NCI-H187 (cell line): Measurements from ENCODE around the gene CINP.
"Not testable (repeated sequence)": the region's sequence is repeated elsewhere in the genome, so short reads cannot be mapped to it uniquely, and the experiment has no call there.

ENCODE experiments used
- DNase-seq, 2 experiments: peaks; one replicate each; lab custom pipeline; 2025; lab: John Stamatoyannopoulos, UW

Gene CINP

GRCh38 chr14:102353126-102353619 is 9.5 kb downstream of the CINP start:
- DNase-seq, result no peak

GRCh38 chr14:102352213-102352612 is 10.5 kb downstream of the CINP start:
- DNase-seq, result no peak

- DNase-seq, result not testable (repeated sequence)
Observed at GRCh38 chr14:102351593-102351992, 11.1 kb downstream of the CINP start.

- no peak for DNase-seq
Observed at GRCh38 chr14:102351023-102351422, 11.7 kb downstream of the CINP start.

DNA sequence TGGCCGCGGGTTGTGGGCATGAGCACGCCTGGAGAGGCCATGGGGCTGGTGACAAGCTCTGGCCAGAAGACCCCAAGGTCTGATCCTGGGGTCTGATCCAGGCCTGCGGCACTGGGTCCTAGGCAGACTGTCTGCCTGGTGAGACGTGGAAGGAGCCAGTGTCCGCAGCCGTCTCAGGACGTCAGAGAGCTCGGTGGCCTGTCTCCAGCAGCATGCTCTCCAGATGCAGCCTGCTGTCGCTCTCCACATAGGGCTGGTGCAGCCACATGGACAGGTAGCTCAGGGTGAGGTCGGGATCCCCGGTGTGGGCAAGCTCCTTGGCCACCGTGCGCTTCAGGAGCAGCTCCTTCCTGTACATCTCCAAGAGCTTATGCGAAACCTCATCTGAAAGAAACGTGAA is 14.3 kb downstream of the CINP start:
- no peak for DNase-seq

GRCh38 chr14:102346645-102347044 is 16.0 kb downstream of the CINP start:
- DNase-seq, result no peak

GRCh38 chr14:102345232-102345631 is 17.5 kb downstream of the CINP start:
- no peak for DNase-seq

DNA sequence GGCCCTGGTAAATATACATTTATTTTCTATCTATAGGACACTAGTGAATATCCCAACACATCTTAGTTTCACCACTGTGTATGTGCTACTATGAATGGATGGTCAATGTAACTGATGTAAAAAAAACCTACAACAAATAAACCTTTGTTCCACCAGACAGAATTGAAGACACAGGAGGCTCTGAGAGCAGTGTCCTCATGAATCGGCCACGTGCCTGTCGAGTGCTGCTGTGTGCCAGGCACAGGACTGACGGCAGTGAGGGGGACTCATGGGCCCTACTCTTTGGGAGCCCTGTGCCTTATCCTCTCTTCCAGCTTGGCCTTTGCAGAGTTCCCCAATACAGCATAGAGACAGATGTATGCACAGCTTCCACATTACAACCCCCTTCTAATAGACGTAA is 18.2 kb downstream of the CINP start:
- DNase-seq, result no peak

GRCh38 chr14:102344084-102344483 is 18.6 kb downstream of the CINP start:
- DNase-seq, result no peak

- no peak for DNase-seq
Observed at GRCh38 chr14:102342238-102342637, 20.5 kb downstream of the CINP start.

- DNase-seq, result no peak
Observed at GRCh38 chr14:102341566-102341965, 21.1 kb downstream of the CINP start.

- DNase-seq, result no peak
Observed at GRCh38 chr14:102338724-102339123, 24.0 kb downstream of the CINP start.

- no peak for DNase-seq
Observed at GRCh38 chr14:102335163-102335562, 27.5 kb downstream of the CINP start.

DNA sequence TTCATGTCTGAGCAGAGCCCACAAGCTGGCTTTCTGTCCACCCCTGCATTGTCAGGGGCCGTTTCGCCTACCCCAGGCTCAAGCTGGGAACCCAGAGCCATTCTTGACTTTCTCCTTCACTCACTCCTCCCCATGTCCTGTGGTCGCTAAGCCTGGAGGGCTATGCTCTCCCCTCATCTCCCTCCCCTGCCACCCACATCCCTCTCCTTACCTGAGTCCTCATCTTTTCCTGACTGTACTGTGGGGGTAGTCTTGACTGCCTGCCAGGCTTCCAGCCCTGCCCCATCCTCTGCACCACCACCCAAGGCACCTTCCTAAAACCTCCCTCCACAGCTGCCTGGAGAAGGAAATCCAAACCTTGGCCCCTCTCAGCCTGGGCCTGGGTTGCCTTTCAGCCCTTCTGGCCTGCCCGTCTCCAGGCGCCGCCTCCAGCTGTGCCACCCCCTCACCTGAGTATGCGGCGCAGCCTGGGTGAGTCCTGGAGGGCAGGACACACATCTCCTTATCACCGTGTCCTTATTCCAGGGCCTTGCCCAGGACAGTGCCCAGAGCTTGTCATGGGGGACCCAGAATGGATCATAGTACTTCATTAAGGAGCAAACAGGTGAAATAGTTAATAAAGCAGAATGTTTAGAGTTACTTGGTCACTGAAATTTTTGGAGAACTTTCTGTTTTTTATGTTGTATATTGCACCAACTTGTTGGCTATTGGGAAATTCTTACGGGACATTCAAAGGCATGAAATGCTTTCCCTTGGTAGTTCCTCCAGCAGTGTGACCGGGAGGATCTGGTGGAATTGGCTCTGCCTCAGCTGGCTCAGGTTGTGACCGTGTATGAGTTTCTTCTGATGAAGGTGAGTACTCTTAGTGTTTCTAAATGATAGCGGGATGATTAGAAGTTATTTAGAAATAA is 28.6 kb downstream of the CINP start:
- DNase-seq, result no peak

DNA sequence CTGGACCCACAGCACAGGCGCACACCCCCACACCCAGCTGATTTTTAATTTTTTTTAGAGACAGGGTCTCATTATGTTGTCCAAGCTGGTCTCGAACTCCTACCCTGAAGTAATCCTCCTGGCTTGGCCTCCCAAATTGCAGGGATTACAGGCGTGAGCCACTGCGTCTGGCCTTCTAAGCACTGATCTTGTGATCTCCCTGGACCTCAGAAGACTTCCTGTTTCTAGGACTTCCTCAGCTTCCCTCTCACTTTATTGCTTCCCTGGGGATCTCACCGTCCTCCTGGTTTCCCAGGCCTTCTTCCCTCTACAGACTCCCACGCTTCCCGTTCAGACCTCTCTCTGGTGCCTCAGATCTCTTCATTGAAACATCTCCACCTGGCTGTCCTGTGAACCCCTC is 29.3 kb downstream of the CINP start:
- no peak for DNase-seq

- DNase-seq, result no peak
Observed at GRCh38 chr14:102330806-102331205, 31.9 kb downstream of the CINP start.

GRCh38 chr14:102329381-102329780 is 33.3 kb downstream of the CINP start:
- DNase-seq, result not testable (repeated sequence)

GRCh38 chr14:102326583-102326982 is 36.1 kb downstream of the CINP start:
- DNase-seq, result no peak

GRCh38 chr14:102325791-102326345 is 36.8 kb downstream of the CINP start:
- DNase-seq, result no peak

- DNase-seq, result no peak
Observed at GRCh38 chr14:102323102-102323501, 39.6 kb downstream of the CINP start.

GRCh38 chr14:102321456-102322422 is 41.0 kb downstream of the CINP start:
- no peak for DNase-seq
